Stimulated activated CD4-positive, alpha-beta T cell treated with anti-CD3 and anti-CD28 coated beads, Interleukin-2, amount 100 ng/mL, for 4 hours (primary cell): ENCODE measurements around the gene LSM12.
"Not testable (repeated sequence)": the region's sequence is repeated elsewhere in the genome, so short reads cannot be mapped to it uniquely, and the experiment has no call there.

Experiments used
- DNase-seq: peaks from one replicate; pipeline ENCODE4 v3.0.0-alpha.2; 2020; ENCODE audit warnings: low read depth

The LSM12 gene

DNA sequence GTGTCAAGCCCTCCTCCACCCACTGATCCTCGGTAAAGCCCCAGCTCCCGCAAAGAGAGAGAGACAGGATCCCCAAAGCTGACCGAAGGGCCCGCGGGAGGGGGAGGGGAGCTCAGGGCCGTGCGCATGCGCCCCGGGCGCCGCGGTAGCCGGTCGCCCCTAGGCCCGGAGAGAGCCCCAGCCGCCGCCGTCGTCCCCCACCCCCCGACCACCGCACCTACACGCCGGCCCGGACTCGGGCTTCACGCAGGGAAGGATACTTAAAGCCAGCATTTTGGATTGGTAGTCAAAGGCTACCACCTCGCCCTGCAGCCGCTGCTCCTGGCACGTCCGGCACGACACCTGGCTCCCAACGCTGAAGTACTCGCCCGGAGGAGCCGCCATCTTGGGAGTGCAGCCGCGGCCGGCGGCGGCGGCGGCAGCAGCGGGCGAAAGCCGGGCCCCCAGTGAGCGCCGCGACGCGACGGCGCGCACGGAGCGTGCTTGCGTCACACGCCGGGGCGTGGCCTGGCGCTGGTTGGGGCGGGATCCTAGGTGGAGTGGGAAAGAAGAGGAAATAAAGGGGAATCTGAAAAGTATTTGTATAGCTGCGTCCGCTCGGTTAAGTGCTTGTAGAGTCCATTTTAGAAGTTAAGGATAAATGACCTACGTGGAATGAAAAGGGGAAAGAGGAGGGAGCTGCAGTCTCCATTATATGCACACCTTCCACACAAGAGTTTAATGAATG lies at the start of gene LSM12:
Gene LSM12, minus strand, starts transcription at position 468 of the 727 bp plus-strand sequence. Its CDS starts 84 bp downstream, at position 384.
- peak; percentile 87 for DNase-seq

GRCh38 chr17:44115585-44116415 lies 49.3 kb upstream of the LSM12 start:
- no peak for DNase-seq

DNA sequence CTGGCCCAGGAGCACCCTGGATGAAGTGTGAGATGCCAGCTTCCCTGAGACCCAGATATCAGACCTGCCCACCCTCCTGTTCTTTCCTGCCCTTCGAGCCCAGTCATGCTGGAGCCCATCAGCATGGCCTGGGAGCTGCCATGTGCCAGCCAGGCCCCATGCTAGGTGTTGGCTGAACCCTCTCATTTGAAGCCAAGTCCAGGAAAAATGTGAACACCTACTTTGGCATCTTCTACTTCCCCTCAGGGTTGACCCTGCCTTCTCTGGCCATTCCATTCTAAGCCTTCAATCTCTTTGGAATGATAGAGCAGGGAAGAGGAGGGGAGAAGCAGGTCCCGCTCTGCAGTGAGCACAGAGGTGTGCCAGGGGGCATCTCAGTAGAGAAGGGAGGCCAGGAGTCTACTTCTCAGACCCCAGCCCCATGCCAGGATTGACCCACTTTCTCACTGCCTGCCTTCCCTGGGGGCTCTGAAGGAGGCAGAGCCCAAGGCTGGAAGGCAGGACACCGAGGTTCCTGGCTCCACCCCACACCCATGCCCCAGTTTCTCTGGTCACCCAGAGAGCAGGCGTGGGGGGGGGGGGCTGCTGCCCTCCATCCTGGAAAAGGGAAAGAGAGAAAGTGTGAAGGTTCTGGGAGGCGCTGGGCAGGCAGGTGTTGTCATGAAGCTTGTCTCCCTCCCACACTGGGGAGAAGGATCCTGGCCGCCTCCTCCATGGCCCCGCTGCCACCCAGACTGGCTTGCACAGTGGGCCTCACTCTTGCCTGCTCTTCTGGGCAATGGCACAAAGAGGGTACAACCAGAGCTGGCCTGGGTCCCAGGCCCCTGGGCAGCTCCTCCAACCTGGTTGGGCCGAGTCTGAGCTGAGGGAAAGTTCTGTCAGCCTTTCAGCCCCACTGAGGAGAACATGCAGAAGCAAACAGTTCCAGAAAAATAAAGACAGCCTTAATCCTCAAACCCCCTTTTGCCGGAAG lies 47.7 kb upstream of the LSM12 start:
- DNase-seq = no peak

DNA sequence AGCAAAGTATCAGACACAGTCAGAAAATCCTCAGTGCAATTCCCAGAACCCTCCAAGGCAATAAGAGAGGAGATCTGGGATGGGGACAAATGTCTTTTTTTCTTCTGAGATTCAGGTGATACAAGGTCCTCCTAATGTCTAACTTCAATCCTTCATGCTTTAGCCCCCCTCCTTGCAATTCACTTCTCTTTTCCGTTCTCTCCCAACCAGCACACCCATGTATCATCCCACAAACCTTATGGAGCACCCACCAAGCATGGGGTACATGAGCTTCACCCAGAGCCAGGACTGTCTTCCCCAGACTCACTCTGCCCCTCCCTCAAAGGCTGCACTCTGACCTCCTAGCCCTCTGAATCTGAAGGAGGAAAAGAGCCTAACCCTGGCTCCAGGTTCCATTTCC lies 46.9 kb upstream of the LSM12 start:
- DNase-seq = no peak

GRCh38 chr17:44112284-44113280 lies 46.1 kb upstream of the LSM12 start:
- DNase-seq = no peak

DNA sequence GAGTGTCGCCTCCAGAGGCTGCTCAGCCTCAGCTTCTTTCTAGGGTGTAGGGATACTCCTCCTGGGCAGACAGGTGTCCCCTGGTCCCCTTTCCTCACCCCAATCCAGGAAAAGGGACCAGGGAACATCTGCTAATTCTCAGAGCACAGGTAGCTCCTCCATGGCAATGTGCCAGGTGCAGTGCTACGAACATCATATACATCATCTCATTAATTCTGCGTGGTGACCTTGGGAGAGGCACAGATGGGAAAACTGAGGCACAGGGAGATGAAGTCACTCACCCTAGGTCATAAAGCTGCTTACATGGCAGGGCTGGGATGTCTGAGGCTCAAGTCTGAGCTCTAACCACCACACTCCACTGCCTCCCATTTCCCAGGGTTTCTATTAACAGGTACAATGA lies 45.3 kb upstream of the LSM12 start:
- DNase-seq = no peak

GRCh38 chr17:44110823-44111633 lies 44.6 kb upstream of the LSM12 start:
- DNase-seq = peak; percentile 20

GRCh38 chr17:44110011-44110686 lies 43.7 kb upstream of the LSM12 start:
- no peak for DNase-seq

DNA sequence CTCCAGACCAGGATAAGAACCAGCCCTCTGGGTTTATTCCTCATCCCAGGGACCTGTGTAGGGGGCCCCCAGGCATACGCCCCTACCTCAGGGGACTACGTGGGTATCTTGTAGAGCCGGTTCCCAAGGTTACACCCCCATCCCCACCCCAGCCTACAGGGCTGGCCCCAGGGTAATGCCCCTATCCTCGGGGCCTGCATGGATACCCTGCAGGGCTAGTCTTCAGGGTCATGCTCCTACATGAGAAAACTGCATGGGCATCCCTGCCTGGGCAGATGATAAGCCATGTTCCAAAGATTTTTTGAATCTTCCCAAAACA lies 42.8 kb upstream of the LSM12 start:
- DNase-seq = no peak

- DNase-seq = no peak
Measured at GRCh38 chr17:44108440-44109311, 42.2 kb upstream of the LSM12 start.

GRCh38 chr17:44106801-44107200 lies 40.3 kb upstream of the LSM12 start:
- DNase-seq = no peak

DNA sequence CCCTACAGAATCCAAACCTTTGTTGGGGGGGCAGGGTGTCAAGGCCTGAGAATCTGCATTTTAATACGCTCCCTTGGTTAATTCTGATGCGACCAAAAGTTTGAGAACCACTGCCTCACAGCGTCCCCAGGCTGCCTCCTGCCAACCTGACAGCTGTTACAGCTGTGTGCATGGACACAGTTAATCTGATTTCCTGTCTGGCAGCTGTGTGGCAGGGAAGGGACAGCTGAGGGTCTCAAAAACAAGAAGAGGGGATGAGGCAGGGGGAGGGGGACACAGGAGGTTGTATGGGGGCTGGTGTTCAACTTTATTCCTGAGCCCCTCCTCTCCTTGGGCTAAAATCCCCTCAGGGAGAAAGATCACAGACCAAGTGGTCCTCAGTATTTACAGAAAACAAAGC lies 39.5 kb upstream of the LSM12 start:
- DNase-seq = no peak

DNA sequence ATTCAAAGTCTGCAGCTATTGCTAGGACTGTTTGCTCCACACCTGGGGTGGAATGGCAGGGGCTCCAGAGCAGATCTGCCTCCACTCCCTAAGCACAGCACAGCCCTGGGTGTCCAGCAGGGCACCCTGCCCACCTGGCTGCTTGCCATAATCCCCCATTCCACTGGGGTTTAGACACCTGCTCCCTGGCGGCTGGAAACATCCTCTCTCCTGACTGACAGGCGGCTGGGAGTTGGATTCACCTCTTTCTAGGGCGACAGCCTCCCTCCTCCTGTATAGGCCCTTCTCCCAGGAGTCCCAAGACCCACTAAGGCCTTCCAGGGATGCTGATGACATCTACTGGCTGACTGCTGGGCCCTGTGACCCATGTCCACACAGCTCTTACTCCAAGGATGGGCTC lies 39.0 kb upstream of the LSM12 start:
- no peak for DNase-seq

DNA sequence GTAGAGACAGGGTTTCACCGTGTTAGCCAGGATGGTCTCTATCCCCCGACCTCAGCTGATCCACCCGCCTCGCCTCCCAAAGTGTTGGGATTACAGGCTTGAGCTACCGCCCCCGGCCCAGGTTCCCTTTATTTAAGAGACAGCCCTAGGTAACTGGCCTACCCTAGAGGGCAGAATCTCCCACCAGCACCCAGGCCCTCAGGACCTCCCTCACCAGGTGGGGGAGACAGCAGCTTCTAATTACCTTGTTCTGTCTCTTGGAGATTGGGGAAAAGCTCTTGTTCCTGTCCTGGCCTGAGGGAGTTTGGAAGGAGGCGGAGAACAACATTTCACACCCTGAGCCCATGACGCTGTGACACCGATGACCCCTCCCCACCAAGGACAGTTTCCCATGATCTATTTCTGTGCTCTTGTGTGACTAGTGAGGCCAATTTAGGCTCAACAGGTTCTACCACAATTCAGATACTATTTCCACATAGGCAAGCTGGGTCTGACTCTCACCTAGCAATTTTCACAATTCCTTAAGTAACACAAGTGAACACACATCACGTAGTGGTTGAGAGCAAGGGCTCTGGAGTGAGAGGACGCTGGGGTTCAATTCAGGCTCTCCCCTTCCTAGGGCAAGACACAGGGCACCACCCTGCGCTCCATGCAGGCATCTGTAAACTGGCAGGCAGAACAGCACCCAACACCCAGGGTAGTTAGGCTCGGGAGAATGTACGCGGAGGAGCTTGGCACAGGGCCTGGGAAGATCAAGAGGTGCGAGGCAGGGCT lies 36.6 kb upstream of the LSM12 start:
- DNase-seq = no peak

GRCh38 chr17:44101858-44102257 lies 35.4 kb upstream of the LSM12 start:
- not testable (repeated sequence) for DNase-seq

- DNase-seq = no peak
Measured at GRCh38 chr17:44097110-44097958, 30.9 kb upstream of the LSM12 start.
